H1 (cell line): ENCODE measurements around the gene GTF2B. TPM values are rescaled to one million over a fixed set of nuclear protein-coding genes. Genes with fewer than 3 reads are reported as not detected.

Source experiments
- KDM4A ChIP-seq: IDR thresholded peaks from one replicate; pipeline ENCODE4 v1.7.1; 2012; ENCODE audit warnings: low read depth, mild to moderate bottlenecking, moderate library complexity, low read length, inconsistent platforms; ENCODE audit not compliant: severe bottlenecking
- RXRA ChIP-seq: IDR thresholded peaks from 2 replicates; pipeline ENCODE4 v1.6.1; 2011; ENCODE audit warnings: low read depth, mild to moderate bottlenecking, low read length, moderate library complexity; ENCODE audit not compliant: insufficient read depth
- TAF7 ChIP-seq: optimal IDR thresholded peaks from 2 replicates; pipeline ENCODE3; 2011; ENCODE audit warnings: low read depth, mild to moderate bottlenecking, inconsistent platforms, low read length, moderate library complexity, borderline replicate concordance
- polyA plus RNA-seq, 7 experiments: library from polyadenylated mRNA; depleted of rRNA in 3 of 7; stranded (reverse) in 5 of 7; unstranded in 2 of 7; fragments of >200 nt in 5 of 7; fragments of 200-250 nt in 2 of 7; gene quantifications; 1 replicate in 5 of 7; 2 replicates in 1 of 7; 4 replicates in 1 of 7; pipeline versions ENCODE4 v1.2.1 to v1.2.3, GENCODE V29; 2011 to 2013; ENCODE audit warnings: missing spikeins in 2 of 7, mixed read lengths in 2 of 7
- total RNA-seq: library from RNA; stranded (reverse); fragmentation: NEBNext Ultra II Directional; extraction: Animal tissue kit (Norgen Biotek cat#: 25700); gene quantifications from 2 replicates; pipeline ENCODE4 v1.2.1, GENCODE V29; 2021

The GTF2B gene
- total and polyA plus RNA-seq, 2 of the 8 experiments (the other 6 are each of a cell fraction or from before 2014, with no cell fraction given), result 14.9 to 15.6 TPM

DNA sequence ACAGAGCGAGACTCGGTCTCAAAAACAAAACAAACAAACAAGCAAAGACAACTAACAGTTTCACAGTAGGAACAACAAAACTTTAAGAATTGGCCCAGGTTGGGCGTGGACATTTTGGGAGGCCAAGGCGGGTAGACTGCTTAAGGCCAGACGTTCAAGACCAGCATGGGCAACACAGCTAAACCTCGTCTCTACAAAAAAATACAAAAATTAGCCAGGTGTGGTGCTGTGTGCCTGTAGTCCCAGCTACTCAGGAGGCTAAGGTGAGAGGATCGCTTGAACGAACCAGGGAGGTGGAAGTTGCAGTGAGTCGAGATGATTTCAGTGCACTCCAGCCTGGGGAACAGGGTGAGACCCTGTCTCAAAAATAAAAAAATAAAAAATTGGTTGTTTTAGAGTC, 13.5 kb downstream of the GTF2B start (continued):
- TF ChIP-seq KDM4A (no peak), RXRA (no peak), TAF7 (no peak)
